Left colon (tissue), 2 donors: ENCODE data around the gene LMF2. TPM values are rescaled to one million over a fixed set of nuclear protein-coding genes. Genes with fewer than 3 reads are reported as not detected.
A peak's percentile ranks its signal among the peaks of the same experiment; 100 is the strongest.
"Not testable (repeated sequence)": the region's sequence is repeated elsewhere in the genome, so short reads cannot be mapped to it uniquely, and the experiment has no call there.

ENCODE experiments used
- ATAC-seq: fragments of 200-7000 bp; cut with Tn5 transposase; one replicate; pipeline ENCODE4 v1.9.1; 2020; ENCODE audit warnings: mild to moderate bottlenecking, moderate library complexity
- DNase-seq, 2 donors: peaks; one replicate each; pipeline ENCODE4 v3.0.0-alpha.2; 2020
- intact Hi-C, 2 donors: fragments of 100-400 bp; cut with DNase I in 1 of 2; cut with micrococcal nuclease in 1 of 2; formaldehyde crosslinking; loops; one replicate each; pipeline versions ENCODE4 v1.11.2 to v1.14.0; 2022; cut with DNase I, micrococcal nuclease
- total RNA-seq, 2 donors: library from RNA; stranded (reverse); fragmentation: NEBNext Ultra II Directional; extraction: Animal tissue kit (Norgen Biotek cat#: 25700); gene quantifications; one replicate each; pipeline ENCODE4 v1.2.1, GENCODE V29; 2021
- donor health status: DM: no; HTN: no; CAD: no.
- donor health status: DM: yes; HTN: yes; CAD: no.

Gene LMF2
- total RNA-seq, 2 donors from 2014 or later: 58.7 to 59.3 TPM

- DNase-seq: no peak
Observed at GRCh38 chr22:50537765-50538164, 30.3 kb upstream of the LMF2 start.

DNA sequence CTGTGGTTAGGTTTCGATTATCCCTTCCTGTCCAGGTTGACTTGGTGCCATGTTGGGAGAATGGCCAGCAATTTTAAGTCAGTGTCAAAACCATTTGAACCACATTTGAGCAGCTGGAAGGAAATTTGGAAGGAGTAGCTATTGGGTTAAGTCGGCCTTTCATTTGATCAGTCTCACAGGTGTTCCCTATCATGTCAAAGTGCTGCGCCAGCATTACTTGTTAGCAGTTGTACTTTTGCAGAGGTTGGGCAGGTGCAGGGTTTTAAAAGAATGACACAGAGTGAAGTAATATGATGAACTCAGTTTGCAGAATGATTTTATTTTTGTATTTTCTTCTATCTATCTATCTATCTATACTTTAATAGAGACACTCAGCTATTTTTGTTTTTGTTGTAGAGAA is 28.7 kb upstream of the LMF2 start:
- intact Hi-C loops: no loop called here
- ATAC-seq (no peak), DNase-seq (no peak)

More at GRCh38 chr22:50537765-50538164, 30.3 kb upstream of the LMF2 start:
- ATAC-seq: no peak
- intact Hi-C loops: no loop called here

DNA sequence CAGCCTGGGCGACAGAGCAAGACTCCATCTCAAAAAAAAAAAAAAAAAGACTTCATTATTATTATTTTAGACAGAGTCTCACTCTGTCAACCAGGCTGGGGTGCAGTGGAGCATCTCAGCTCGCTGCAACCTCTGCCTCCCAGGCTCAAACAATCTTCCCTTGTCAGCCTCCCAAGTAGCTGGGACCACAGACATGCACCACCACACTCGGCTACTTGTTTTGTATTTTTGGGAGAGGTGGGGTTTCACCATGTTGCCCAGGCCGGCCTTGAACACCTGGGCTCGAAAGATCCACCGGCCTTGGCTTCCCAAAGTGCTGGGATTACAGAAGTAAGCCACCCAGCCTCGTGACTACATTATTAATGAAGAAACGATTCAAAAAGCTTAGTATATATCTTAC is 27.6 kb upstream of the LMF2 start:
- intact Hi-C loops: no loop called here
- ATAC-seq (no peak), DNase-seq (no peak)

- ATAC-seq, DNase-seq, intact Hi-C loops: not testable (repeated sequence)
Observed at GRCh38 chr22:50533856-50534711, 26.6 kb upstream of the LMF2 start.

DNA sequence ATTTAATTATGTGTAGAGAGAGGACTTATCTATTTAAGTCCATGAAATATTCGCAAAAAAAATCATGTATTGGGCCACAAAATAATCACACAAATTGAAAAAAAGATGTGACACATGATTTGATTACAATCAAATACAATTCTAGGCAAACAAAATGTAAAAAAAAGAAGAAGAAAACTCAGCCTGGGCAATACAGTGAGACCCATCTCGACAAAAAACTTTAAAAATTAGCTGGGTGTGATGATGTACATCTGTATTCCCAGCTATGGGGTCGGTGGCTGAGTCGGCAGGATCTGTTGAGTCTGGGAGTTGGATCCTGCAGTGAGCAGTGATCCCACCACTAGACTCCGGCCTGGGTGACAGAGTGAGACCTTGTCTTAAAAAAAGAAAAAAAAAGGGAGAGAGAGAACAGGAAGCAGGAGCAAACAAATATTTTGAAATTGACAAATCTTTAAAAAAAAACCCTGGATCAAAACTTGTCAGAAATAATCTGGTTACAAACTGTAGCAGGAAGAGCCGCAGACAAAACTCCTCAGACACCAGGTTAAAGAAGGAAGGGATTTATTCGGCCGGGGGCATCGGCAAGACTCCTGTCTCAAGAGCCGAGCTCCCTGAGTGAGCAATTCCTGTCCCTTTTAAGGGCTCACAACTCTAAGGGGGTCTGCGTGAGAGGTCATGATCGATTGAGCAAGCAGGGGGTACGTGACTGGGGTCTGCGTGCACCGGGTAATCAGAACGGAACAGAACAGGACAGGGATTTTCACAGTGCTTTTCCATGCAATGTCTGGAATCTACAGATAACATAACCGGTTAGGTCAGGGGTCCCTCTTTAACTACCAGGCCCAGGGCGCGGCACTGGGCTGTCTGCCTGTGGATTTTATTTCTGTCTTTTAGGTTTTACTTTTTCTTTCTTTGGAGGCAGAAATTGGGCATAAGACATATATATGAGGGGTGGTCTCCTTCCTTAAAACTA is 25.6 kb upstream of the LMF2 start:
- intact Hi-C loops: no loop called here
- ATAC-seq (no peak), DNase-seq (no peak)

- DNase-seq (peak; percentile 79 to 86), ATAC-seq (peak; percentile 42)
- intact Hi-C loops: no loop called here
Observed at GRCh38 chr22:50531962-50532674, 24.6 kb upstream of the LMF2 start.

DNA sequence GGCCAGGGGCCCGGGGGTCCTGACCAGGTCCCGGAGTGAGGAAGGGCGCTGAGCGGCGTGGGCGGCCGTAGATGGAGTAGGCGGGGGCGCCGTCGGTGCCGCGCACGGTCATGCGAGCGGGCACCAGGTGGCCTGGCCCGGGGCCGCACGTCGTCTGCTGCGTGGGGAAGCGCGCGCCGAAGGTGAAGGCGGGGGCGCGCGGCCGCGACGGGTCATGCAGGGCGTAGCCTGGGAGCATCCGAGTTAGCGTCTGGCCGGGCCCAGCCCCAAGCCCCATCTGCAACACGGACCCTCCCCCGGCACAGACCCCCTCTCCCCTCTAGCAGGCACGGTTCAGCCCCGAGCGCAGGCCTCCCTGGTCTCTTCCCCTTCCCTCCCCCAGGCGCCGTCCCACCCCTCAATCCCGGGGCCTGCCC is 24.1 kb upstream of the LMF2 start:
- ATAC-seq (peak; percentile 44), DNase-seq (peak; percentile 64 to 78)
- intact Hi-C loops: no loop called here

GRCh38 chr22:50530877-50531545 is 23.5 kb upstream of the LMF2 start:
- intact Hi-C loops: no loop called here
- ATAC-seq: peak; percentile 59
- peak; percentile 92 to 94 for DNase-seq

DNA sequence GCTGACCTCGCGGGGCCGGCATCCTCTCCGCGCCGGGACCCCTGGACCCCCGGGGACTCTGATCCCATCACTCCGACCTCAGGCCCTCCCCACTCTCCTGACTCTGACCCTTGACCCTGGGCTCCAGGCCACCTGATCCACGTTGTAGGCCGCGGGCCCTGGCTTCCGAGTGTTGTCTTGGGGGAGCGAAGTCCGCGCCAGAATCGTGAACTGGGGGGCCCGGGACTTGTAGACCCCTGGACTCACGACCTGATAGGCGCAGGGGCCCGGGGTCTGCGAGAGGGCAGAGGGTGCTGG is 23.0 kb upstream of the LMF2 start:
- DNase-seq (no peak), ATAC-seq (peak; percentile 2)
- intact Hi-C loops: no loop called here

- ATAC-seq (peak; percentile 55), DNase-seq (peak; percentile 87 to 88)
- intact Hi-C loops: no loop called here
Observed at GRCh38 chr22:50529897-50530579, 22.5 kb upstream of the LMF2 start, which contains the start of gene TYMP. Gene TYMP, minus strand, starts transcription at chr22:50530012. Its CDS starts 303 bp downstream, at chr22:50529709.

GRCh38 chr22:50529416-50529896 is 22.0 kb upstream of the LMF2 start:
- intact Hi-C loops: no loop called here
- ATAC-seq (no peak), DNase-seq (peak in 1 of 2 donors; percentile 49)

DNA sequence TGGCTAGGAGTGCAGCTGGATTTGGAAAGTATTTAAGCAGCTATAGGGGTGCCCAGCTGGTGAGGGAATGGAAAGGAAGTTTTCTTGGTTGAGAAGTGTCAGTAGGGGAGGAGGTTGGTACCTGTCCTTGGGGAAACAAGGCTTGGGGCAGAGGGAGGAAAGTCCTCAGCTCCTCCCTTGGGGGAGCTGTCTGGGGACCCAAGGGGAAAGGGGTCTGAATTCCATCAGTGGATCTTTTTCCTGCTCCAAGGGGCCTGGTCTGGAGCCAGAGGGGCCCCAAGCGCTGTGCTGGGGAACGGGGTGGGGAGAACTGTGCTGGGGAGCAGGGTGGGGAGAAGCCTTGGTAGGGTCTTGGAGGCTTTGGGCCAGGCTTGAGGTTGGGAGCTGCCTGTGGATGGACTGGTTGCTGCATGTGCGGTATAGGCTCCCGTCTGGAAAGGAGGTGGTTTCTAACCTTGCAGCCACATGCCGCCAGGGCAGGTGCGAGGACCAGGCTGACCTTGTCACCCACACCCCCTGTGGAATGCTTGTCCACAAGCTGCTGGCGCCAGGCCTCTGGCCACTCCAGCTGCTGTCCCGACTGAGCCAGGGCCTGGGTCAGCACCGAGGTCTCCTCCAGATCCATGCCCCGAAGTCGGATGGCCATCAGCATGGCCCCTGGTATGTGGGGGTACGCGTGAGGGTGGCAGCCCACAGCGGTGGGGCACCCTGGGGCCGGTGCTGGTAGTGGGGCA is 21.3 kb upstream of the LMF2 start:
- no peak for ATAC-seq
- no peak for DNase-seq
- intact Hi-C loops: no loop called here

DNA sequence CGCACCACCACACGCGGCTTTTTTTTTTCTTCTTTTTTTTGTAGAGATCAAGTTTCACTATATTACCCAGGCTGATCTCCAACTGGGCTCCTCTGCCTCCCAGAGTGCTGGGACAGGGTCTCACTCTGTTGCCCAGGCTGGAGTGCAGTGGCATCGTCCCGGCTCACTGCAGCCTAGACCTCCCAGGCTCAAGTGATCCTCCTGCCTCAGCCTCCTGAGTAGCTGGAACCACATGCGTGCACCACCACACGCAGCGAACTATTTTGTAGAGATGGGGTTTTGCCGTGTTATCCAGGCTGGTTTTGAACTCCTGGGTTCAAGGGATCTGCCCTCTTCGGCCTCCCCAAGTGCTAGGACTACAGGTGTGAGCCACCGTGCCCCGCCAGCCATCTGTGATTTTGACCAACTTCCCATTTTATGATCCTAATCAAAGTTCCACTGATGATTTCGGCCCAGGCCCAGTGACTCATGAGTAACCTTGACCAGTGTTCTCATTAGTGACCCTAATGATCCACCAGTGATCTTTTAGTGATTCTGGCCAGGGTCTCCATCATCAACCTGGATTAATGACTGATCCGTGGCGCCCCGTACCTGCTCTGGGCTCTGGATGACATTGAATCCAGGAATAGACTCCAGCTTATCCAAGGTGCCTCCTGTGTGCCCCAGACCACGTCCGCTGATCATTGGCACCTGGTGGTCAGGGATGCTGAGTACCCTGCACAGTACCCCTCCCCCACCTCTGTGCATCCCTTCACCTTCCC is 20.6 kb upstream of the LMF2 start:
- intact Hi-C loops: no loop called here
- no peak for ATAC-seq
- DNase-seq: no peak

DNA sequence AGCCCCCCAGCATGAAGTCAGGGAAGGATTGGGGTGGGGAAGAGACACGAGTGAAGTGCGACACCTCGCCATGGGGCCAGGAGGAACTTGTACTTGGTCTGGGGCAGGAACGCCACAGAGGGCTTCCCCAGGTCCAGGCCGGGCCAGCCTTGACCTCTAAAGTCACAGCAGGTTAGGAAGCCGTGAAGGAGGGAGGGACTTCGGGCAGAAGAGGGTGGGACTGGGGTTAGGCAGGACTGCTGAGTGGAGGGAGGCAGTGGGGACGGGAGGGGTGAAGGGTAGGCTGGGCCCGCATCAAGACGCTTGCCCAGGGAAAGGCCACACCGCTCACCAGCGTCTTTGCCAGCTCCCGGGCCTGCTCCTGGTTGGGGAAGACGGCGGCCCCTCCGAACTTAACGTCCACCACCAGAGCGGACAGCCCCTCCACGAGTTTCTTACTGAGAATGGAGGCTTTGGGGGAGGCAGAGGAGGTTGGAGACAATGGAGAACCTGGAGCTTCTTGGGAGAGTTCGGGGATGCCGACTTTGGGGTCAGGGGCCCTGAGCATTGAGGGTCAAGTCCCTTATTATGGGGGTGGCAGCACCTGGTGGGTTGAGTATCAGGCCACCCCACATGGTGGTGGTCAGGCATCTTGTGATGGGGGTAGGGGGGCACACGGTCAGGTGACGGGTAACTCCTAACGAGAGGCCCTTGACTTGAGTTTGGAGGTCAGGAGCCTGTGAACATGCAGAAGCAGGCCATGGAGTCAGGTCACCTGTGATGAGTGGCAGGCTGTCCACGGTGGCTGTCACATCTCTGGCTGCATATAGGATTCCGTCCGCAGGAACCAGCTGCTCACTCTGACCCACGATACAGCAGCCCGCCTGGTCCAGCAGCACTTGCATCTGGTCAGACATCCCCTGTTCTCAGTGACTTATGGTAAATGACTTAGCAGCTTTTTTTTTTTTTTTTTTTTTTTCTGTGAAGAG is 19.6 kb upstream of the LMF2 start:
- ATAC-seq: no peak
- intact Hi-C loops: no loop called here

GRCh38 chr22:50526108-50526833 is 18.8 kb upstream of the LMF2 start:
- peak; percentile 87 to 89 for DNase-seq
- ATAC-seq: peak; percentile 26
- intact Hi-C loops: no loop called here

More for the DNA sequence above, 19.6 kb upstream of the LMF2 start:
- DNase-seq: peak; percentile 61 to 79
